K562 (cell line): ENCODE data around the gene CAB39. TPM values are rescaled to one million over a fixed set of nuclear protein-coding genes. Genes with fewer than 3 reads are reported as not detected.

Experiments
- ADNP ChIP-seq: fragments of 200-800 bp; sonication (Bioruptor generic); IDR thresholded peaks from 2 replicates; pipeline ENCODE4 v1.6.1; 2016; ENCODE audit warnings: missing genetic modification characterization, missing compliant biosample characterization
- CBX3 ChIP-seq, 2 experiments: IDR thresholded peaks; 1 replicate in 1 of 2; 2 replicates in 1 of 2; pipeline ENCODE4 v1.6.1; 2012; ENCODE audit warnings: inconsistent platforms in 2 of 2, low read length in 2 of 2, borderline replicate concordance in 1 of 2, control low read depth in 1 of 2
- ERF ChIP-seq: fragments of 450-650 bp; formaldehyde crosslinking; IDR thresholded peaks from 2 replicates; pipeline ENCODE4 v1.4.0; 2020; ENCODE audit warnings: mild to moderate bottlenecking, mixed read lengths
- ETS2 ChIP-seq: IDR thresholded peaks from 2 replicates; pipeline ENCODE4 v1.6.1; 2016; ENCODE audit warnings: borderline replicate concordance, missing genetic modification characterization, mild to moderate bottlenecking, moderate library complexity, missing compliant biosample characterization; ENCODE audit not compliant: poor library complexity, severe bottlenecking
- MAFF ChIP-seq: IDR thresholded peaks from 2 replicates; pipeline ENCODE4 v1.6.1; 2012; ENCODE audit warnings: low read length, improper control_type of control experiment
- MEF2D ChIP-seq: conservative IDR thresholded peaks from 2 replicates; pipeline ENCODE4 v1.6.1; 2016; ENCODE audit warnings: low read depth, missing genetic modification characterization, missing compliant biosample characterization
- RBBP5 ChIP-seq: fragments of 200-600 bp; sonication (generic); IDR thresholded peaks from 2 replicates; pipeline ENCODE4 v1.6.1; 2012; ENCODE audit warnings: borderline replicate concordance, mild to moderate bottlenecking, low read length, control low read depth, inconsistent platforms; ENCODE audit not compliant: insufficient read depth, poor library complexity, severe bottlenecking
- ZFPM2 ChIP-seq: fragments of 250-450 bp; sonication (Bioruptor Pico); IDR thresholded peaks from 2 replicates; pipeline ENCODE4 v1.5.1; 2022; ENCODE audit warnings: mild to moderate bottlenecking
- ZNF384 ChIP-seq: IDR thresholded peaks from 2 replicates; pipeline ENCODE4 v1.6.1; 2012; ENCODE audit warnings: low read depth, low read length, improper control_type of control experiment
- ZNF695 ChIP-seq: fragments of 450-650 bp; formaldehyde crosslinking; IDR thresholded peaks from 2 replicates; pipeline ENCODE4 v1.4.0; 2020; ENCODE audit warnings: mild to moderate bottlenecking, moderate library complexity
- polyA plus RNA-seq, 8 experiments: library from polyadenylated mRNA; depleted of rRNA in 4 of 8; stranded (reverse) in 5 of 8; unstranded in 3 of 8; fragments of >200 nt; fragmentation: Nextera tagmentation in 2 of 8; fragmentation: Illumina TruSeq in 1 of 8; extraction: Ambion mirVana in 2 of 8; extraction: Trizol in 1 of 8; gene quantifications; 2 replicates each; pipeline versions ENCODE4 v1.2.1 to v1.2.3, GENCODE V29; 2011 to 2014; ENCODE audit warnings: inconsistent platforms in 1 of 8, missing spikeins in 1 of 8
- total RNA-seq, 7 experiments: library from RNA; depleted of rRNA in 6 of 7; stranded (reverse); fragments of >200 nt in 6 of 7; fragmentation: Illumina TruSeq in 2 of 7; extraction: Trizol in 2 of 7; gene quantifications; 2 replicates each; pipeline versions ENCODE4 v1.2.1 to v1.2.3, GENCODE V29; 2011 to 2021; ENCODE audit warnings: low replicate concordance in 1 of 7
- TF ChIP-seq, protein P1 (sequence below): fragments of 450-650 bp; IDR thresholded peaks from 2 replicates; pipeline ENCODE4 v1.6.1; 2018; ENCODE audit not compliant: partially characterized antibody
- TF ChIP-seq, protein P2 (sequence below): fragments of 450-650 bp; IDR thresholded peaks from 2 replicates; pipeline ENCODE4 v1.7.0; 2016; ENCODE audit warnings: borderline replicate concordance
- TF ChIP-seq, protein P3 (sequence below): fragments of 250-450 bp; sonication (Bioruptor Pico); IDR thresholded peaks from 2 replicates; pipeline ENCODE4 v1.5.0; 2022; ENCODE audit warnings: mild to moderate bottlenecking
- TF ChIP-seq, protein P4 (sequence below): sonication (generic); formaldehyde crosslinking; IDR thresholded peaks from 2 replicates; pipeline ENCODE4 v1.8.1; 2022; ENCODE audit warnings: missing genetic modification reagents
- TF ChIP-seq, protein P5 (sequence below): fragments of 250-450 bp; sonication (Bioruptor Pico); IDR thresholded peaks from 2 replicates; pipeline ENCODE4 v1.8.0; 2021; ENCODE audit warnings: moderate library complexity, mild to moderate bottlenecking, inconsistent platforms

Gene CAB39
- total and polyA plus RNA-seq, 9 of the 15 experiments (the other 6 are each of a cell fraction or from before 2014, with no cell fraction given), result 27.2 to 94.4 (median 70.1) TPM

DNA sequence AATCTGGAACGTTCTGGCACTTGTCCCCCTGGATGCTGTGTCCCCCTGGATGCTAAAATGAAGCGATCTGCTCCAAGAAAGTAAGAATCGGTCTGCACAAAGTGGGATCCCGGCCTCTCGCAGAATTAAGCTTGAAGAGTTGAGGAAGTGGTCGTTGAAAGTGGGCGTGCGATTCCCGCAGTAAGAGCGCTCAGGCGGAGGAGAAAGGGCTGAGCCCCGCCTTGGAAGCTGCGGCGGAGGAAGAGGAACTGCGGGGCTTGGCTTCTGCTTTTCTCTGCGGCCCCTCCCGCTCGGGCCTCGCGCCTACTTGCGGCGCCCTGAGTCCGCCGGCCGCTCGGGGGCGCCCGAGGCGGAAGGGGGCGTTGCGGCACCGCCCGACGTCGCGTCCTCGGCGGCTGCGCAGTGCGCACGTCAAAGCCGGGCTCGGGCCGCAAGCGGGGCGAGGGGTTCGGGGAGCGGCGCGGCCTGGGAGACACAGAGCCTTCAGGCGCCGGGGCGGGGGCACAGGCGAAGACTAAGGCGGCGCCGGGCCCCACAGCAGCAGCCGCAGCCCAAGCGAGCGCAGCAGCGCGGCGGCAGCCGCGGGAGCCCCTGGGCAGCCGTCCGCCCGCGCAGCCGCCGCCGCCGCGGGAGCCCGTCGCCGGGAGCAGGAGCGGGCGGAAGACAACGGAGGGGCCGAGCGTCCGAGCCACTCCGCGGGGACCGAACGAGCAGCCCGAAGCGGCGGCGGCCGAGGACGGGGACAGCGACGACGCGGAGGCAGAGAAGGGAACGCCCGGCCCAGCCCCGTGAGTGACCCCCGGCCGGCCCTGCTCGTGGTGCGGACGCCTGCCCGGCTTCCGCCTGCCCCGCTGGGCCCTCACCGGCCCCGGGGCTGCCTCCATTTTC, at the start of gene CAB39 (continued):
- TF ChIP-seq ERF (CRISPR knock-in tag), result no peak
- TF ChIP-seq RBBP5, result peak; percentile 36
- no peak for TF ChIP-seq ADNP
- TF ChIP-seq MAFF, result no peak
- TF ChIP-seq, protein P1, sequence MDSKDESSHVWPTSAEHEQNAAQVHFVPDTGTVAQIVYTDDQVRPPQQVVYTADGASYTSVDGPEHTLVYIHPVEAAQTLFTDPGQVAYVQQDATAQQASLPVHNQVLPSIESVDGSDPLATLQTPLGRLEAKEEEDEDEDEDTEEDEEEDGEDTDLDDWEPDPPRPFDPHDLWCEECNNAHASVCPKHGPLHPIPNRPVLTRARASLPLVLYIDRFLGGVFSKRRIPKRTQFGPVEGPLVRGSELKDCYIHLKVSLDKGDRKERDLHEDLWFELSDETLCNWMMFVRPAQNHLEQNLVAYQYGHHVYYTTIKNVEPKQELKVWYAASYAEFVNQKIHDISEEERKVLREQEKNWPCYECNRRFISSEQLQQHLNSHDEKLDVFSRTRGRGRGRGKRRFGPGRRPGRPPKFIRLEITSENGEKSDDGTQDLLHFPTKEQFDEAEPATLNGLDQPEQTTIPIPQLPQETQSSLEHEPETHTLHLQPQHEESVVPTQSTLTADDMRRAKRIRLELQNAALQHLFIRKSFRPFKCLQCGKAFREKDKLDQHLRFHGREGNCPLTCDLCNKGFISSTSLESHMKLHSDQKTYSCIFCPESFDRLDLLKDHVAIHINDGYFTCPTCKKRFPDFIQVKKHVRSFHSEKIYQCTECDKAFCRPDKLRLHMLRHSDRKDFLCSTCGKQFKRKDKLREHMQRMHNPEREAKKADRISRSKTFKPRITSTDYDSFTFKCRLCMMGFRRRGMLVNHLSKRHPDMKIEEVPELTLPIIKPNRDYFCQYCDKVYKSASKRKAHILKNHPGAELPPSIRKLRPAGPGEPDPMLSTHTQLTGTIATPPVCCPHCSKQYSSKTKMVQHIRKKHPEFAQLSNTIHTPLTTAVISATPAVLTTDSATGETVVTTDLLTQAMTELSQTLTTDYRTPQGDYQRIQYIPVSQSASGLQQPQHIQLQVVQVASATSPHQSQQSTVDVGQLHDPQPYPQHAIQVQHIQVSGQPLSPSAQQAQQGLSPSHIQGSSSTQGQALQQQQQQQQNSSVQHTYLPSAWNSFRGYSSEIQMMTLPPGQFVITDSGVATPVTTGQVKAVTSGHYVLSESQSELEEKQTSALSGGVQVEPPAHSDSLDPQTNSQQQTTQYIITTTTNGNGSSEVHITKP, result no peak
- TF ChIP-seq, protein P2, sequence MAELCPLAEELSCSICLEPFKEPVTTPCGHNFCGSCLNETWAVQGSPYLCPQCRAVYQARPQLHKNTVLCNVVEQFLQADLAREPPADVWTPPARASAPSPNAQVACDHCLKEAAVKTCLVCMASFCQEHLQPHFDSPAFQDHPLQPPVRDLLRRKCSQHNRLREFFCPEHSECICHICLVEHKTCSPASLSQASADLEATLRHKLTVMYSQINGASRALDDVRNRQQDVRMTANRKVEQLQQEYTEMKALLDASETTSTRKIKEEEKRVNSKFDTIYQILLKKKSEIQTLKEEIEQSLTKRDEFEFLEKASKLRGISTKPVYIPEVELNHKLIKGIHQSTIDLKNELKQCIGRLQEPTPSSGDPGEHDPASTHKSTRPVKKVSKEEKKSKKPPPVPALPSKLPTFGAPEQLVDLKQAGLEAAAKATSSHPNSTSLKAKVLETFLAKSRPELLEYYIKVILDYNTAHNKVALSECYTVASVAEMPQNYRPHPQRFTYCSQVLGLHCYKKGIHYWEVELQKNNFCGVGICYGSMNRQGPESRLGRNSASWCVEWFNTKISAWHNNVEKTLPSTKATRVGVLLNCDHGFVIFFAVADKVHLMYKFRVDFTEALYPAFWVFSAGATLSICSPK, result no peak
- TF ChIP-seq CBX3 (IDR thresholded peaks at IDR 0.05; ENCODE audit: borderline replicate concordance in 1 of 2, low read length in 2 of 2), result no peak
- TF ChIP-seq, protein P3, sequence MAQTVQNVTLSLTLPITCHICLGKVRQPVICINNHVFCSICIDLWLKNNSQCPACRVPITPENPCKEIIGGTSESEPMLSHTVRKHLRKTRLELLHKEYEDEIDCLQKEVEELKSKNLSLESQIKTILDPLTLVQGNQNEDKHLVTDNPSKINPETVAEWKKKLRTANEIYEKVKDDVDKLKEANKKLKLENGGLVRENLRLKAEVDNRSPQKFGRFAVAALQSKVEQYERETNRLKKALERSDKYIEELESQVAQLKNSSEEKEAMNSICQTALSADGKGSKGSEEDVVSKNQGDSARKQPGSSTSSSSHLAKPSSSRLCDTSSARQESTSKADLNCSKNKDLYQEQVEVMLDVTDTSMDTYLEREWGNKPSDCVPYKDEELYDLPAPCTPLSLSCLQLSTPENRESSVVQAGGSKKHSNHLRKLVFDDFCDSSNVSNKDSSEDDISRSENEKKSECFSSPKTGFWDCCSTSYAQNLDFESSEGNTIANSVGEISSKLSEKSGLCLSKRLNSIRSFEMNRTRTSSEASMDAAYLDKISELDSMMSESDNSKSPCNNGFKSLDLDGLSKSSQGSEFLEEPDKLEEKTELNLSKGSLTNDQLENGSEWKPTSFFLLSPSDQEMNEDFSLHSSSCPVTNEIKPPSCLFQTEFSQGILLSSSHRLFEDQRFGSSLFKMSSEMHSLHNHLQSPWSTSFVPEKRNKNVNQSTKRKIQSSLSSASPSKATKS (CRISPR knock-in tag), result no peak
- TF ChIP-seq, protein P4, sequence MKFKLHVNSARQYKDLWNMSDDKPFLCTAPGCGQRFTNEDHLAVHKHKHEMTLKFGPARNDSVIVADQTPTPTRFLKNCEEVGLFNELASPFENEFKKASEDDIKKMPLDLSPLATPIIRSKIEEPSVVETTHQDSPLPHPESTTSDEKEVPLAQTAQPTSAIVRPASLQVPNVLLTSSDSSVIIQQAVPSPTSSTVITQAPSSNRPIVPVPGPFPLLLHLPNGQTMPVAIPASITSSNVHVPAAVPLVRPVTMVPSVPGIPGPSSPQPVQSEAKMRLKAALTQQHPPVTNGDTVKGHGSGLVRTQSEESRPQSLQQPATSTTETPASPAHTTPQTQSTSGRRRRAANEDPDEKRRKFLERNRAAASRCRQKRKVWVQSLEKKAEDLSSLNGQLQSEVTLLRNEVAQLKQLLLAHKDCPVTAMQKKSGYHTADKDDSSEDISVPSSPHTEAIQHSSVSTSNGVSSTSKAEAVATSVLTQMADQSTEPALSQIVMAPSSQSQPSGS, result no peak
- TF ChIP-seq ZNF695 (CRISPR knock-in tag), result no peak
- TF ChIP-seq ZFPM2 (CRISPR knock-in tag), result no peak
- peak; percentile 33; the same call in 1 of the 2 replicates for TF ChIP-seq ZNF384
- TF ChIP-seq, protein P5, sequence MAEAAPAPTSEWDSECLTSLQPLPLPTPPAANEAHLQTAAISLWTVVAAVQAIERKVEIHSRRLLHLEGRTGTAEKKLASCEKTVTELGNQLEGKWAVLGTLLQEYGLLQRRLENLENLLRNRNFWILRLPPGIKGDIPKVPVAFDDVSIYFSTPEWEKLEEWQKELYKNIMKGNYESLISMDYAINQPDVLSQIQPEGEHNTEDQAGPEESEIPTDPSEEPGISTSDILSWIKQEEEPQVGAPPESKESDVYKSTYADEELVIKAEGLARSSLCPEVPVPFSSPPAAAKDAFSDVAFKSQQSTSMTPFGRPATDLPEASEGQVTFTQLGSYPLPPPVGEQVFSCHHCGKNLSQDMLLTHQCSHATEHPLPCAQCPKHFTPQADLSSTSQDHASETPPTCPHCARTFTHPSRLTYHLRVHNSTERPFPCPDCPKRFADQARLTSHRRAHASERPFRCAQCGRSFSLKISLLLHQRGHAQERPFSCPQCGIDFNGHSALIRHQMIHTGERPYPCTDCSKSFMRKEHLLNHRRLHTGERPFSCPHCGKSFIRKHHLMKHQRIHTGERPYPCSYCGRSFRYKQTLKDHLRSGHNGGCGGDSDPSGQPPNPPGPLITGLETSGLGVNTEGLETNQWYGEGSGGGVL (CRISPR knock-in tag), result no peak
- no peak for TF ChIP-seq ETS2 (tag)
- no peak for TF ChIP-seq MEF2D
